NB4 (cell line): ENCODE data around the gene CYP8B1.

ENCODE experiments used
- DNase-seq: peaks from one replicate; pipeline ENCODE4 v3.0.0; 2010; ENCODE audit warnings: low read depth
- H3K4me3 ChIP-seq: one replicate; pipeline ENCODE4 v1.5.1; 2011; ENCODE audit warnings: mild to moderate bottlenecking, low read depth, low read length, moderate library complexity
- MYC ChIP-seq: IDR thresholded peaks from 2 replicates; pipeline ENCODE4 v1.6.1; 2011; ENCODE audit warnings: low read depth, low read length
- POLR2A ChIP-seq: IDR thresholded peaks from 2 replicates; pipeline ENCODE4 v1.6.1; 2011; ENCODE audit warnings: mild to moderate bottlenecking; ENCODE audit not compliant: insufficient read length; ENCODE audit errors: extremely low read depth
- TF ChIP-seq, protein P1 (sequence below): IDR thresholded peaks from one replicate; pipeline ENCODE4 v1.5.1; 2012; ENCODE audit warnings: low read depth, low read length
- TF ChIP-seq, protein P2 (sequence below): IDR thresholded peaks from 2 replicates; pipeline ENCODE4 v1.6.1; 2011; ENCODE audit warnings: low read depth, low read length

The CYP8B1 gene

DNA sequence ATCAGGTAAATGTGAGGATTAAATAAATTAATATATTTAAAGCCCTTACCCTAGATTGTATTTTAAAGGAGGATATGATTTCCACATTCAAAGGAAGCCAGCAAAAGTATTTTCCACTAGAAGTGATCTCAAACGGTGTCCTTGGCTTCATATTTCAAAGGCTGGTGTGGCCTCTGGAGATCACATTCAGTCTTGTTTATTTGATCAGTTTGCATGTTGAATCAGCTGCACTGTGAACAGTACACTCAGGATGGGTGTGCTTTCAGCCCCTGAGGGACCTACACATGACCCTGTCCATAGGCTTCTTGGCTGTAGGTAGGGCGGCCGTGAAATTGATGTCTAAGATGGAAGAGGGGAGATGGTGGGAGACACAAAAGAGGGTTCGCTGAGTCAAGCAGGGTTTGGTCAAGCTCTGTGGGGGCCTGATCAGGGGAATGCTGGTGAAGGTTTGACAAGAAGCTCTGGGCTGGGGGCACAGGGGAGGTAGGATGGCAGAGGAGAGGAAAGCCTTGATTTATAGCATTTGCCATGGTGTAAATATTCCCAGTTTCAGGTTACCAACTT, 21.9 kb downstream of the CYP8B1 start:
- no peak for DNase-seq
- no peak overlapping the region for H3K4me3 ChIP-seq
- TF ChIP-seq POLR2A (no peak), MYC (no peak)
- TF ChIP-seq, protein P1, sequence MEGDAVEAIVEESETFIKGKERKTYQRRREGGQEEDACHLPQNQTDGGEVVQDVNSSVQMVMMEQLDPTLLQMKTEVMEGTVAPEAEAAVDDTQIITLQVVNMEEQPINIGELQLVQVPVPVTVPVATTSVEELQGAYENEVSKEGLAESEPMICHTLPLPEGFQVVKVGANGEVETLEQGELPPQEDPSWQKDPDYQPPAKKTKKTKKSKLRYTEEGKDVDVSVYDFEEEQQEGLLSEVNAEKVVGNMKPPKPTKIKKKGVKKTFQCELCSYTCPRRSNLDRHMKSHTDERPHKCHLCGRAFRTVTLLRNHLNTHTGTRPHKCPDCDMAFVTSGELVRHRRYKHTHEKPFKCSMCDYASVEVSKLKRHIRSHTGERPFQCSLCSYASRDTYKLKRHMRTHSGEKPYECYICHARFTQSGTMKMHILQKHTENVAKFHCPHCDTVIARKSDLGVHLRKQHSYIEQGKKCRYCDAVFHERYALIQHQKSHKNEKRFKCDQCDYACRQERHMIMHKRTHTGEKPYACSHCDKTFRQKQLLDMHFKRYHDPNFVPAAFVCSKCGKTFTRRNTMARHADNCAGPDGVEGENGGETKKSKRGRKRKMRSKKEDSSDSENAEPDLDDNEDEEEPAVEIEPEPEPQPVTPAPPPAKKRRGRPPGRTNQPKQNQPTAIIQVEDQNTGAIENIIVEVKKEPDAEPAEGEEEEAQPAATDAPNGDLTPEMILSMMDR: no peak
- TF ChIP-seq, protein P2, sequence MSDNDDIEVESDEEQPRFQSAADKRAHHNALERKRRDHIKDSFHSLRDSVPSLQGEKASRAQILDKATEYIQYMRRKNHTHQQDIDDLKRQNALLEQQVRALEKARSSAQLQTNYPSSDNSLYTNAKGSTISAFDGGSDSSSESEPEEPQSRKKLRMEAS: no peak

DNA sequence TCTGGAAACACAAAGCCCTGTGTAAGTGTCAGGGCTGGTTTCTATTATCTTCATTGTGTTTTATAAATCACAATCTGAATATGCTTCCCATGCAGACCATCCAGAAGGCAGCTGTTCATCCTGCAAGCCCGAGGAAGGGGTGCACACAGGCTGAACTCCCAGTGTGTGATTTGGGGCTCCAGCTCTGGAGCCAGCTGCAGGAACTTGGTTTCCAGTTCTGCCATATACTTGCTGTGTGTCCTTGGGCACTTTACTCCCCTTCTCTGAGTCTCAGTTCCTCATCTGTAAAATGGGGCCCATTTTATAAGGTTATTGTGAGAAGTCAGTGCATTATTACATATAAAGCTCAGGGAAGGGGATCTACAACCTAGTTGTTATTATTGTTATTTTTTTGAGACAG, 22.6 kb downstream of the CYP8B1 start:
- H3K4me3 ChIP-seq: no peak overlapping the region
- TF ChIP-seq, protein P1: no peak
- no peak for TF ChIP-seq POLR2A
- TF ChIP-seq MYC: no peak
- TF ChIP-seq, protein P2: no peak
- DNase-seq: no peak

DNA sequence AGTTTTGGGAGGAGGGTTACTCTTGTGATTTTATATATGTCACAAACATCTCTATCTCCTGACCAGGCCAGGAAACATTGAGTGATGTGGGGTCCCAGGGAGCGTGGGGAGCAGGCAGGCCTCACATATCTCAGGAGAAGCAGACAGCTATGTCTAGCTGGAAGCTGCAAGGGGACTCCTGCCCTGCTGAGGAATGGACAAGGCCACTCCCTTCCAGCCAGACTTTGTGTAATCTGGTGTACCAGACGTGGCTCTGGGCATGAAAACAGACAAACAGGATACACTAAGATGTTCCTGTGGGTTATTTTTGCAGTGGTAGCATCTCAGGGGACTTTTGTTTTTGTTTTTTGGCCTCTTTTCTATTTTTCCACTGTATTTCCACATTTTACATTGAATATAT, 23.2 kb downstream of the CYP8B1 start:
- DNase-seq: no peak
- TF ChIP-seq, protein P1: no peak
- TF ChIP-seq, protein P2: no peak
- TF ChIP-seq MYC (no peak), POLR2A (no peak)
- no peak overlapping the region for H3K4me3 ChIP-seq

DNA sequence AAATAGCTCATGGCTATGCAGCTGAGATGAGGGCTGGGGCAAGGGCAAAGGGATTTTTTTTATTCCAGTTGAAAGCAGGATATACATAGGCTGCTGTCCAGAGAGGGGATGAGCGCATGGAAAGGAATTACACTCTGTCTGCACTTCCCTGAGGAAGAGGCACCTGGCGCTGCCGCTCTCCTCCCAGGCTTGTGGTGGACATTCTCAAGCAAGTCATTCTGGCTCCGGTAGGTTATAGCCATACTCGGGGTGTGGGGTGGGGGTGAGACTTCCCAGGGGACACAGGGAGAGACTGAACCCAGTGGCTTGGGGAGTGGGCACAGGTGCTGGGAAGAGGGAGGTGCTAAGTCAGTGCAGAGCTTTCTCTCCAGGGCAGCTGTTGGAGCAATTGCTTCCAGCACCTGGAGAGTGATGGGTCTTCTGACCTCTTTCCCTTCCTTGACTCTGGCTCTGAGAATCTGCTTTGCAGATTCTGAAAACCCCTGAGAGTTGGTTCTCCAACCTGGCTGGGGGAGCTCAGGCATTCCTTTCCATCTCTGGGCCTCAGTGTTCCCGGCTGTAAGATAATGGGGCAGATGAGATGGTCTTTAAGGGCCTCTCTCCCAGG, 24.3 kb downstream of the CYP8B1 start:
- no peak for TF ChIP-seq POLR2A
- TF ChIP-seq, protein P1: no peak
- TF ChIP-seq, protein P2: no peak
- TF ChIP-seq MYC: no peak
- DNase-seq: no peak
- no peak overlapping the region for H3K4me3 ChIP-seq

DNA sequence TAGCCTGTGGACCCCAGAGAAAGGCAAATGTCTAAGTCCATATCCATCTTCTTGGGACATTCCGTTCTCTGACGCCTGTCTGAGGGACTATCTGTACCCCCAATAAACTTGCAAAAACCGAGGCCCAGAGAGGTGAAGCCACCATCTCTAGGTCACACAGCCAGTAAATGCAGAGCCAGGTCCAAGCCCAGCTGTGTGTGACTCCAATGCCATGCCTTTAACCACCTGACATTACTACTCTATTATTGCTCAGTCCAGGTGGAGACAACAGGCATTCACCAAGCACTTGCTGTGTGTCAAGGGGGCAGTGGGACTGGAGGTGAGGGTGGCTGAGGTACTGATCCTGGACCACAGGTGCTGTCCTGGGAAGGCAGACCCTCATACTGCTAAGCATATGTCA, 25.4 kb downstream of the CYP8B1 start:
- no peak overlapping the region for H3K4me3 ChIP-seq
- TF ChIP-seq, protein P1: no peak
- no peak for DNase-seq

DNA sequence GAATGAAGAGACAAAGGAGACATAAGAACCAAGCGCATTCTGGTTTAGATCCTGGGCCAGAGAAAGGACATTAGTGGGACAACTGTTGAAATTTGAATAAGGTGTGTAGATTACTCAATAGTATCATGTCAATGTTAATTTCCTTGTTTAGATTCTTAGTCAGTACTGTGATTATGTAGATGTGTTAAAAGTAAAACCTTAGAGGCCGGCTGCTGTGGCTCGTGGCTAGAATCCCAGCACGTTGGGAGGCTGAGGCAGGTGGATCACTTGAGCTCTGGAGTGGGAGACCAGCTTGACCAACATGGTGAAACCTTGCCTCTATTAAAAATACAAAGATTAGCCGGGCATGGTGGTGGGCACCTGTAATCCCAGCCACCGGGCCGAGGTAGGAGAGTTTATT, 26.7 kb downstream of the CYP8B1 start:
- no peak overlapping the region for H3K4me3 ChIP-seq
- DNase-seq: no peak
- no peak for TF ChIP-seq MYC
- TF ChIP-seq POLR2A: no peak
- TF ChIP-seq, protein P2: no peak
- TF ChIP-seq, protein P1: no peak
